ENCODE data around the gene F10.

Gene F10

DNA sequence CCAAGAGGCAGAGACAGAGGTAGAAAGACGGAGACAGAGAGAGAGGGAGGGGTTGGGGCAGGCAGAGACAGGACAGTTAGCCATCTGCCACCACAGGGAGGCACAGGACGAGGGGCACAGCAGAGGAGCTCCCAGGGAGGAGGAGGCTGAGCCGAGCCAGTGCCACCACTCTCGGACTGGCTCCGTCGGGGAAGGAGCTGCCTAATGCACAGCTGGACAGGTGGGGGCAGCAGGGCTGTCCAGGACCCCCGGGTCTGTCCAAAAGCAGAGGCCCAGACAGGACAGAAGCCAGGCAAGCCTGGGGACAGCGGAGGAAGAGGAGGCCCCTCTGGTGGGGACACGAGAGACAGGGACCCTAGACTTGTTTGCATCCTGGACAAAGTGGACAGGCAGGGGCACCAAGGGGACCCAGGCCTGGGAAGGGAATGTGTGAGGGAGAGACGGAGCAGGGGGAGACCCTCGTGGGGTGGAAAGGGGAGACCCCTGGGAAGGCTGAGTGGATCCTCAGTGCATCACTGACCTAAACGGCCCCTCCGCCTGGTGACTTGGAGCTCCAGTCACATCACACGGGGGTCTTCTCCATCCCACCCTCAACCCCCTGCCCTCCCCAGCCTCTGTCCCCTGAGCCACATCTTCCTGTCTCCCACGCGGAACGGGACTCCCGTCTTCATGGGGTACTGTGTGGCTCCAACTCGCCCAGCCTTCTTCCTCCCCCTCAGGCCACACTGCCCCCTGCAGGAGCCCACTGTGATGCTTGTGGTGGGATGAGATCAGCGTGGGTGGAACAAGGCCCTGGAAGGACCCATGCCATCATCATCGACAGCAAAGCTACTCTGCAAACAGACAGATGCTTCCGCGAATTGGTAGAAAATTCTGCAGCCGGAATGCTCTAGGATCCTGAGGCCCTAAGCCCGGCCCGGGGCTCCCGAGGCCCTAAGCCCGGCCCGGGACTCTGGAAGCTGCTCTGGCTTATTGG lies 915 bp downstream of the F10 start:
- Histone ChIP-seq H3K36me3 (replicated peaks in 1 of 2; ENCODE audit: control insufficient read depth in 2 of 2, insufficient read depth in 2 of 2, low read length in 2 of 2) (peaks cover 0 to 2% of the 10 kb centered on the region in 2 donors), H3K4me3 (ENCODE audit: low read length in 2 of 2) (peak overlapping the region; percentile 22 to 63), H3K27me3 (ENCODE audit: control insufficient read depth in 3 of 3, insufficient read depth in 3 of 3, low read depth in 1 of 3, low read length in 3 of 3) (peaks cover 0 to 9% (median 0%) of the 10 kb centered on the region in 3 experiments), H4K8ac (ENCODE audit: low read depth, low read length) (no peak overlapping the region), H3K14ac (ENCODE audit: low read length) (peak overlapping the region; percentile 11), H3K4ac (ENCODE audit: low read length) (peak overlapping the region; percentile 30), H2BK15ac (ENCODE audit: low read length) (no peak overlapping the region), H3K27ac (replicated peaks; ENCODE audit: low read length) (no peak overlapping the region), H3K4me2 (ENCODE audit: insufficient read depth, low read length, poor library complexity, severe bottlenecking) (no peak overlapping the region), H3K9me3 (replicated peaks in 1 of 2; ENCODE audit: control insufficient read depth in 2 of 2, insufficient read depth in 1 of 2, low read depth in 1 of 2, low read length in 2 of 2) (peaks cover 0 to 4% of the 10 kb centered on the region in 2 donors), H3K4me1 (ENCODE audit: control insufficient read depth in 2 of 2, insufficient read depth in 1 of 2, low read depth in 1 of 2, low read length in 2 of 2) (peaks cover 9 to 11% of the 10 kb centered on the region in 2 donors), H3K18ac (ENCODE audit: low read length) (peak overlapping the region; percentile 85), H3K9ac (ENCODE audit: low read depth, low read length, poor library complexity) (peak overlapping the region; percentile 53), H2AK5ac (ENCODE audit: low read depth, low read length) (peak overlapping the region; percentile 20), H2BK120ac (ENCODE audit: low read depth, low read length) (peak overlapping the region; percentile 13), H2BK12ac (ENCODE audit: low read length) (no peak overlapping the region), H2AFZ (ENCODE audit: low read length) (peak overlapping the region; percentile 81), H4K91ac (ENCODE audit: low read depth, low read length, poor library complexity) (no peak overlapping the region), H3K79me1 (ENCODE audit: low read depth, low read length) (no peaks in the 10 kb centered on the region), H3K23ac (ENCODE audit: low read depth, low read length, poor library complexity) (peak overlapping the region; percentile 61), H2BK5ac (ENCODE audit: low read length) (peak overlapping the region; percentile 63)
- WGBS, 2 donors (ENCODE audit: extremely low coverage in 2 of 2, insufficient read length in 2 of 2, insufficient replicate concordance in 1 of 2) = no CpG with 5 or more reads among the region's 29 CpGs
- DNase-seq (ENCODE audit: low spot score) = no peak

DNA sequence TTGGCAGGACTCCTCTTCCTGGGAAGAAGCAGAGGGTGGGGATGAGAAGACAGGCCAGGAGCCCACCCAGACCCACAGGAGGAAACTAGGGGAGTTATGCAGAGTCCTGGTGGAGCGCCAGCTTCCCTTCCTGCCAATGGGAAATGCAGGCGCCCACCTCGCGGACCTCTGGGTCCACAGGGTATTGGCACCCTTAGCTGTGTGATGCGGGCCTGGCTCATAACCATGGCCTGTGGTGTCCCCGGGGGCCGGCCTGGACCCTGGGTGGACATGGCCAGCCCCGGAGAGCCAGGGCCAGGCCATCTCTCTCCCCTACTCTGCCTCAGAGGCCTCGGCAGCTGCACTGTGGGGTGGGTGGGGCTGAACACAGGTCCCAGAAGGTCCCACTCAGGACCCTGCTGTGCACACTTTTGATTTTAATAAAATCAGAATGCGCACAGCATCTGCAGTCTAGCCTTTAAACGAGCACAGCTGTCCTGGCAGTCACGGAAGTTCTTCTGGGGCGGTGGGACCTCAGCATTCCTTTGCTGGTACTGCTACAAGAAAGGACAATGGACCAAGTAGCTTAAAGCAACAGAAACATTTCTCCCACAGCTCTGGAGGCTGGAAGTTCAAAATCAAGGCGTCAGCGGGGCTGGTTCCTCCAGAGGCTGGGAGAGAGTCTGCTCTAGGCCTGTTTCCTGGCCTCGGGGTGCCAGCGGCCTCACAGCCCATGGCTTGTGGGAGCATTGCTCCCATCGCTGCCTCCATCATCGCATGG lies 1.8 kb downstream of the F10 start:
- Histone ChIP-seq H3K18ac (ENCODE audit: low read length) (peak overlapping the region; percentile 40), H3K9ac (ENCODE audit: low read depth, low read length, poor library complexity) (no peak overlapping the region), H3K23ac (ENCODE audit: low read depth, low read length, poor library complexity) (no peak overlapping the region), H3K4me3 (ENCODE audit: low read length in 2 of 2) (no peak overlapping the region), H3K9me3 (replicated peaks in 1 of 2; ENCODE audit: control insufficient read depth in 2 of 2, insufficient read depth in 1 of 2, low read depth in 1 of 2, low read length in 2 of 2) (peaks cover 0 to 2% of the 10 kb centered on the region in 2 donors), H4K8ac (ENCODE audit: low read depth, low read length) (no peak overlapping the region), H2AK5ac (ENCODE audit: low read depth, low read length) (peak overlapping the region; percentile 43), H3K79me1 (ENCODE audit: low read depth, low read length) (no peaks in the 10 kb centered on the region), H2BK15ac (ENCODE audit: low read length) (no peak overlapping the region), H3K27ac (replicated peaks; ENCODE audit: low read length) (no peak overlapping the region), H3K36me3 (replicated peaks in 1 of 2; ENCODE audit: control insufficient read depth in 2 of 2, insufficient read depth in 2 of 2, low read length in 2 of 2) (peaks cover 0 to under 1% of the 10 kb centered on the region in 2 donors), H2AFZ (ENCODE audit: low read length) (no peak overlapping the region), H3K4me2 (ENCODE audit: insufficient read depth, low read length, poor library complexity, severe bottlenecking) (no peak overlapping the region), H3K27me3 (ENCODE audit: control insufficient read depth in 3 of 3, insufficient read depth in 3 of 3, low read depth in 1 of 3, low read length in 3 of 3) (peaks cover 0 to 7% (median 0%) of the 10 kb centered on the region in 3 experiments), H2BK120ac (ENCODE audit: low read depth, low read length) (no peak overlapping the region), H2BK12ac (ENCODE audit: low read length) (no peak overlapping the region), H2BK5ac (ENCODE audit: low read length) (peak overlapping the region; percentile 63), H4K91ac (ENCODE audit: low read depth, low read length, poor library complexity) (no peak overlapping the region), H3K14ac (ENCODE audit: low read length) (no peak overlapping the region), H3K4ac (ENCODE audit: low read length) (no peak overlapping the region), H3K4me1 (ENCODE audit: control insufficient read depth in 2 of 2, insufficient read depth in 1 of 2, low read depth in 1 of 2, low read length in 2 of 2) (peaks cover 9 to 11% of the 10 kb centered on the region in 2 donors)
- no peak for DNase-seq (ENCODE audit: low spot score)
- no CpG with 5 or more reads among the region's 19 CpGs for WGBS, 2 donors (ENCODE audit: extremely low coverage in 2 of 2, insufficient read length in 2 of 2, insufficient replicate concordance in 1 of 2)

DNA sequence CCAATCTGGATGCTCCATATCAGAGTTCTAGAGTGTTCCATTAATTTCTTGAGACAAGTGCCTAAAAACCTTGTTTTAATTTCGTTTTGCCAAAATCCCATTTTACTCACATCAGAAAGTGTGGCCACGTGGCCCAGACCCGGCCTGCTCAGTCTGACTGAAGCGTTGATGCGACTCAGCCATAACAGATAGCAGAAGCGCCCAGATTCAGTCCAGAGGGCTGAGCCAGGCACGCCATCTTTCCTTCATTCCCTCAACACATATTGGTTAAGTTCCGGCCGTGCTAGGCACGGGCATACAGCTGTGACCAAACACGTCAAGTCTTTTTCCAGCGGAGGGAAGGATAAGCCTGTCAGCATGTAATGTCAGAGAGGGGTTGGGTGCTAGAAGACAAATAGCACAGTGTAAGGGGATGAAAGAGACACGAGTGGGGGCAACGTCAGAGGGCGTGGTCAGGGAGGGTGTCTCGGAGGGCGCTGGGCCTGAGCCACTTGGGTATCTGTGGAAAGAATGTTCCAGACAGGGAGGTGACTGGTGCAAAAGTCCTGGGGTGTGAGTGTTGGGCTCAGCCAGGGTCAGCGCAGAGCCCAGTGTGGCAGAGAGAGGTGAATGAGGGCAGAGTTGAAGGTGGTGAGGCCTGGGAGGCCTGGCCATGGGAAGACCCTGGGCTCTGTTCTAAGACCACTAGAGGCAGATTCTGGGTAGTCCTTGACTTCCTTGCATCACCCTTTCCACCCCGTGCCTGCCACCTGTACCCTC lies 3.1 kb downstream of the F10 start:
- H3K9ac ChIP-seq (ENCODE audit: low read depth, low read length, poor library complexity) = no peak overlapping the region
- no peak overlapping the region for H2BK120ac ChIP-seq (ENCODE audit: low read depth, low read length)
- H3K4me2 ChIP-seq (ENCODE audit: insufficient read depth, low read length, poor library complexity, severe bottlenecking) = no peak overlapping the region
- H4K91ac ChIP-seq (ENCODE audit: low read depth, low read length, poor library complexity) = no peak overlapping the region
- no peak overlapping the region for H3K4ac ChIP-seq (ENCODE audit: low read length)
- H3K27me3 ChIP-seq (ENCODE audit: control insufficient read depth in 3 of 3, insufficient read depth in 3 of 3, low read depth in 1 of 3, low read length in 3 of 3) = peaks cover 0 to 6% (median 0%) of the 10 kb centered on the region in 3 experiments
- H2AK5ac ChIP-seq (ENCODE audit: low read depth, low read length) = no peak overlapping the region
- no peaks in the 10 kb centered on the region for H3K9me3 ChIP-seq (replicated peaks in 1 of 2; ENCODE audit: control insufficient read depth in 2 of 2, insufficient read depth in 1 of 2, low read depth in 1 of 2, low read length in 2 of 2)
- H3K4me3 ChIP-seq (ENCODE audit: low read length in 2 of 2) = no peak overlapping the region
- no peak overlapping the region for H4K8ac ChIP-seq (ENCODE audit: low read depth, low read length)
- DNase-seq (ENCODE audit: low spot score) = no peak
- H2BK5ac ChIP-seq (ENCODE audit: low read length) = no peak overlapping the region
- no peak overlapping the region for H3K23ac ChIP-seq (ENCODE audit: low read depth, low read length, poor library complexity)
- no peak overlapping the region for H3K14ac ChIP-seq (ENCODE audit: low read length)
- no CpG with 5 or more reads among the region's 19 CpGs for WGBS, 2 donors (ENCODE audit: extremely low coverage in 2 of 2, insufficient read length in 2 of 2, insufficient replicate concordance in 1 of 2)
- H3K36me3 ChIP-seq (replicated peaks in 1 of 2; ENCODE audit: control insufficient read depth in 2 of 2, insufficient read depth in 2 of 2, low read length in 2 of 2) = no peaks in the 10 kb centered on the region
- peaks cover 9 to 11% of the 10 kb centered on the region in 2 donors for H3K4me1 ChIP-seq (ENCODE audit: control insufficient read depth in 2 of 2, insufficient read depth in 1 of 2, low read depth in 1 of 2, low read length in 2 of 2)
- H3K27ac ChIP-seq (replicated peaks; ENCODE audit: low read length) = no peak overlapping the region
- H3K79me1 ChIP-seq (ENCODE audit: low read depth, low read length) = no peaks in the 10 kb centered on the region
- no peak overlapping the region for H2BK15ac ChIP-seq (ENCODE audit: low read length)
- no peak overlapping the region for H2BK12ac ChIP-seq (ENCODE audit: low read length)
- H2AFZ ChIP-seq (ENCODE audit: low read length) = no peak overlapping the region
- no peak overlapping the region for H3K18ac ChIP-seq (ENCODE audit: low read length)
